Natural killer cell (primary cell): ENCODE results near the gene GALR2. TPM values are rescaled to one million over a fixed set of nuclear protein-coding genes. Genes with fewer than 3 reads are reported as not detected.

Experiments used
- ATAC-seq, 3 donors: fragments of 150-1000 bp in 2 of 3; fragments of 200-7000 bp in 1 of 3; cut with Tn5 transposase; 1 replicate in 1 of 3; 2 replicates in 2 of 3; pipeline ENCODE4 v1.10.0; 2021; ENCODE audit warnings: mild to moderate bottlenecking in 2 of 3, moderate library complexity in 2 of 3
- DNase-seq, 2 donors: peaks; one replicate each; pipeline versions ENCODE4 v3.0.0 to v3.0.0-alpha.2; 2013 to 2021; ENCODE audit warnings: mixed read lengths in 1 of 2
- H3K27ac ChIP-seq: one replicate; pipeline ENCODE4 v1.5.1; 2013; ENCODE audit warnings: mild to moderate bottlenecking, low read length
- H3K27me3 ChIP-seq: one replicate; pipeline ENCODE4 v1.6.1; 2013; ENCODE audit warnings: low read length; ENCODE audit not compliant: control insufficient read depth, insufficient read depth
- H3K36me3 ChIP-seq: one replicate; pipeline ENCODE4 v1.6.1; 2013; ENCODE audit warnings: low read length; ENCODE audit not compliant: control insufficient read depth, insufficient read depth
- H3K4me1 ChIP-seq: one replicate; pipeline ENCODE4 v1.6.1; 2013; ENCODE audit warnings: low read length; ENCODE audit not compliant: control insufficient read depth, insufficient read depth
- H3K4me3 ChIP-seq: one replicate; pipeline ENCODE4 v1.5.1; 2013; ENCODE audit warnings: low read length
- H3K9me3 ChIP-seq: one replicate; pipeline ENCODE4 v1.6.1; 2013; ENCODE audit warnings: low read length; ENCODE audit not compliant: control insufficient read depth, insufficient read depth
- H3K27ac Mint-ChIP-seq, 2 donors: one replicate each; pipeline ENCODE4 v1.8.0; 2022; ENCODE audit warnings: mild to moderate bottlenecking in 2 of 2, mixed read lengths in 2 of 2, moderate library complexity in 1 of 2
- H3K27me3 Mint-ChIP-seq, 2 donors: one replicate each; pipeline ENCODE4 v1.8.0; 2022; ENCODE audit warnings: low read depth in 2 of 2, mixed read lengths in 2 of 2
- H3K36me3 Mint-ChIP-seq: one replicate; pipeline ENCODE4 v1.8.0; 2022; ENCODE audit warnings: mixed read lengths
- H3K4me1 Mint-ChIP-seq, 2 donors: one replicate each; pipeline ENCODE4 v1.8.0; 2022; ENCODE audit warnings: mixed read lengths in 2 of 2
- H3K4me3 Mint-ChIP-seq: one replicate; pipeline ENCODE4 v1.8.0; 2022; ENCODE audit warnings: mild to moderate bottlenecking, moderate library complexity, mixed read lengths
- H3K9me3 Mint-ChIP-seq, 2 donors: one replicate each; pipeline ENCODE4 v1.8.0; 2022; ENCODE audit warnings: mixed read lengths in 2 of 2
- CTCF ChIP-seq: fragments of 200-600 bp; IDR thresholded peaks from one replicate; pipeline ENCODE4 v1.8.0; 2022; ENCODE audit warnings: antibody characterized with exemption
- WGBS: methylation state at CpG from one replicate; pipeline ENCODE4 v1.1.7; 2013; ENCODE audit warnings: missing lambda C conversion rate; ENCODE audit not compliant: insufficient coverage; 5-methylcytosine and 5-hydroxymethylcytosine counted together
- intact Hi-C: fragments of 100-400 bp; cut with micrococcal nuclease; formaldehyde crosslinking; loops from one replicate; pipeline ENCODE4 v1.14.2; 2022
- total RNA-seq, 4 donors: library from RNA; stranded (reverse); fragments of 120-200 nt in 1 of 4; gene quantifications; one replicate each; pipeline versions ENCODE4 v1.2.3 to v1.2.4, GENCODE V29; 2013 to 2022

GALR2 gene
- total RNA-seq, 3 donors from 2014 or later (not counting 1 experiment from before 2014, with no cell fraction given): 0.27 to 0.53 TPM; not detected in 1

- ATAC-seq (no peak), DNase-seq (no peak)
- Histone ChIP-seq H3K4me3 (no peak overlapping the region), H3K27ac (no peak overlapping the region), H3K9me3 (no peaks in the 10 kb centered on the region), H3K36me3 (peaks cover 22% of the 10 kb centered on the region), H3K27me3 (peaks cover 30% of the 10 kb centered on the region), H3K4me1 (peaks cover 36% of the 10 kb centered on the region)
- Mint-ChIP-seq H3K9me3 (no peaks in the 10 kb centered on the region), H3K27ac (no peak overlapping the region), H3K4me3 (no peak overlapping the region), H3K4me1 (peaks cover 10 to 25% of the 10 kb centered on the region in 2 donors), H3K27me3 (peaks cover 24 to 34% of the 10 kb centered on the region in 2 donors), H3K36me3 (no peaks in the 10 kb centered on the region)
- WGBS: 44% methylated on average over 9 of the region's 9 CpGs
- no peak for TF ChIP-seq CTCF
- intact Hi-C loops: no loop called here
These were observed 5.0 kb downstream of the GALR2 start for GRCh38 chr17:76079535-76079955.

- Mint-ChIP-seq H3K36me3 (no peaks in the 10 kb centered on the region), H3K4me1 (peaks cover 10 to 20% of the 10 kb centered on the region in 2 donors), H3K27me3 (peaks cover 18 to 27% of the 10 kb centered on the region in 2 donors), H3K4me3 (no peak overlapping the region), H3K9me3 (no peaks in the 10 kb centered on the region), H3K27ac (no peak overlapping the region)
- DNase-seq: peak in 1 of 2 donors; percentile 46
- Histone ChIP-seq H3K27me3 (peaks cover 27% of the 10 kb centered on the region), H3K27ac (no peak overlapping the region), H3K36me3 (peaks cover 28% of the 10 kb centered on the region), H3K4me1 (peaks cover 32% of the 10 kb centered on the region), H3K9me3 (no peaks in the 10 kb centered on the region), H3K4me3 (no peak overlapping the region)
- ATAC-seq: peak in 1 of 3 donors; percentile 24
- intact Hi-C loops: no loop called here
- 16% methylated on average over 22 of the region's 23 CpGs for WGBS
- TF ChIP-seq CTCF: no peak
These were observed 5.6 kb downstream of the GALR2 start for GRCh38 chr17:76079956-76080767.

GRCh38 chr17:76080768-76081287 lies 6.2 kb downstream of the GALR2 start:
- H3K4me3 Mint-ChIP-seq: no peak overlapping the region
- peaks cover 20% of the 10 kb centered on the region for H3K27me3 ChIP-seq
- H3K27ac Mint-ChIP-seq: no peak overlapping the region
- peak in 1 of 2 donors; percentile 22 for DNase-seq
- H3K27me3 Mint-ChIP-seq: peaks cover 12 to 21% of the 10 kb centered on the region in 2 donors
- H3K4me1 ChIP-seq: peaks cover 27% of the 10 kb centered on the region
- peaks cover 34% of the 10 kb centered on the region for H3K36me3 ChIP-seq
- peaks cover 10 to 19% of the 10 kb centered on the region in 2 donors for H3K4me1 Mint-ChIP-seq
- H3K27ac ChIP-seq: no peak overlapping the region
- H3K9me3 Mint-ChIP-seq: no peaks in the 10 kb centered on the region
- no peaks in the 10 kb centered on the region for H3K36me3 Mint-ChIP-seq
- ATAC-seq: no peak
- H3K4me3 ChIP-seq: no peak overlapping the region
- no peaks in the 10 kb centered on the region for H3K9me3 ChIP-seq
- WGBS: 70% methylated on average over 5 of the region's 6 CpGs
- intact Hi-C loops: no loop called here
- no peak for TF ChIP-seq CTCF
